GM12878 (cell line): ENCODE data around the gene NKIRAS1. TPM values are rescaled to one million over a fixed set of nuclear protein-coding genes. Genes with fewer than 3 reads are reported as not detected.
A peak's percentile ranks its signal among the peaks of the same experiment; 100 is the strongest.

Source experiments
- BACH1 ChIP-seq: fragments of 450-650 bp; IDR thresholded peaks from 2 replicates; pipeline ENCODE4 v1.6.1; 2017; ENCODE audit warnings: mild to moderate bottlenecking, borderline replicate concordance
- CREB1 ChIP-seq: IDR thresholded peaks from 2 replicates; pipeline ENCODE4 v1.6.1; 2012; ENCODE audit warnings: low read depth, mild to moderate bottlenecking, inconsistent platforms
- EED ChIP-seq: sonication (generic); IDR thresholded peaks from 2 replicates; pipeline ENCODE4 v1.6.1; 2016; ENCODE audit warnings: antibody characterized with exemption, low read depth
- EGR1 ChIP-seq, 2 experiments: IDR thresholded peaks; 1 replicate in 1 of 2; 2 replicates in 1 of 2; pipeline ENCODE4 v1.6.1; 2011 to 2012; ENCODE audit warnings: low read depth in 2 of 2, low read length in 2 of 2, borderline replicate concordance in 1 of 2, mild to moderate bottlenecking in 1 of 2, moderate library complexity in 1 of 2
- MEF2A ChIP-seq: IDR thresholded peaks from 2 replicates; pipeline ENCODE4 v1.6.1; 2011; ENCODE audit warnings: low read depth, mild to moderate bottlenecking, low read length, moderate library complexity; ENCODE audit not compliant: insufficient read depth
- NRF1 ChIP-seq: conservative IDR thresholded peaks from 2 replicates; pipeline ENCODE4 v1.6.1; 2011; ENCODE audit warnings: mild to moderate bottlenecking, low read depth, low read length, improper control_type of control experiment
- SIN3A ChIP-seq: IDR thresholded peaks from 2 replicates; pipeline ENCODE4 v1.6.1; 2012; ENCODE audit warnings: low read depth, low read length, improper control_type of control experiment
- SMAD5 ChIP-seq: IDR thresholded peaks from 2 replicates; pipeline ENCODE4 v1.6.1; 2016; ENCODE audit warnings: antibody characterized with exemption, low read depth
- SMARCA5 ChIP-seq: fragments of 450-650 bp; IDR thresholded peaks from 2 replicates; pipeline ENCODE4 v1.6.1; 2017; ENCODE audit warnings: mild to moderate bottlenecking
- TBL1XR1 ChIP-seq: IDR thresholded peaks from 2 replicates; pipeline ENCODE4 v1.6.1; 2012; ENCODE audit warnings: low read depth, low read length, improper control_type of control experiment
- ZBED1 ChIP-seq: IDR thresholded peaks from 2 replicates; pipeline ENCODE4 v1.6.1; 2016; ENCODE audit warnings: borderline replicate concordance
- polyA plus RNA-seq, 11 experiments: library from polyadenylated mRNA; depleted of rRNA in 4 of 11; unstranded in 6 of 11; stranded (reverse) in 5 of 11; fragments of >200 nt; fragmentation: Nextera tagmentation in 4 of 11; fragmentation: Illumina TruSeq in 1 of 11; extraction: Ambion mirVana in 4 of 11; extraction: Trizol in 1 of 11; gene quantifications; 1 replicate in 1 of 11; 2 replicates in 10 of 11; pipeline versions ENCODE4 v1.2.1 to v1.2.3, GENCODE V29; 2011 to 2016; ENCODE audit warnings: inconsistent platforms in 2 of 11, missing spikeins in 2 of 11, low read depth in 1 of 11
- total RNA-seq, 4 experiments: library from RNA; depleted of rRNA in 3 of 4; stranded (reverse); fragments of >200 nt in 3 of 4; fragmentation: Illumina TruSeq in 1 of 4; extraction: Trizol in 1 of 4; gene quantifications; 2 replicates each; pipeline versions ENCODE4 v1.2.1 to v1.2.3, GENCODE V29; 2013 to 2021
- TF ChIP-seq, protein P1 (sequence below): fragments of 450-650 bp; IDR thresholded peaks from 2 replicates; pipeline ENCODE4 v1.6.1; 2018; ENCODE audit warnings: borderline replicate concordance, mild to moderate bottlenecking; ENCODE audit not compliant: partially characterized antibody
- TF ChIP-seq, protein P2 (sequence below): IDR thresholded peaks from 2 replicates; pipeline ENCODE4 v1.6.1; 2012; ENCODE audit warnings: low read depth, low read length, improper control_type of control experiment
- TF ChIP-seq, protein P3 (sequence below): IDR thresholded peaks from 2 replicates; pipeline ENCODE4 v1.6.1; 2011; ENCODE audit warnings: low read depth, low read length, improper control_type of control experiment, borderline replicate concordance
- TF ChIP-seq, protein P4 (sequence below): fragments of 450-650 bp; formaldehyde crosslinking; IDR thresholded peaks from 2 replicates; pipeline ENCODE4 v1.4.0; 2022; ENCODE audit warnings: mild to moderate bottlenecking, moderate library complexity
- TF ChIP-seq, protein P5 (sequence below): fragments of 450-650 bp; IDR thresholded peaks from 2 replicates; pipeline ENCODE4 v1.6.1; 2017; ENCODE audit warnings: low read depth, mild to moderate bottlenecking, moderate library complexity

The NKIRAS1 gene
- total and polyA plus RNA-seq, 10 of the 15 experiments (the other 5 are each of a cell fraction or from before 2014, with no cell fraction given), result 7.1 to 17.9 (median 10.9) TPM

DNA sequence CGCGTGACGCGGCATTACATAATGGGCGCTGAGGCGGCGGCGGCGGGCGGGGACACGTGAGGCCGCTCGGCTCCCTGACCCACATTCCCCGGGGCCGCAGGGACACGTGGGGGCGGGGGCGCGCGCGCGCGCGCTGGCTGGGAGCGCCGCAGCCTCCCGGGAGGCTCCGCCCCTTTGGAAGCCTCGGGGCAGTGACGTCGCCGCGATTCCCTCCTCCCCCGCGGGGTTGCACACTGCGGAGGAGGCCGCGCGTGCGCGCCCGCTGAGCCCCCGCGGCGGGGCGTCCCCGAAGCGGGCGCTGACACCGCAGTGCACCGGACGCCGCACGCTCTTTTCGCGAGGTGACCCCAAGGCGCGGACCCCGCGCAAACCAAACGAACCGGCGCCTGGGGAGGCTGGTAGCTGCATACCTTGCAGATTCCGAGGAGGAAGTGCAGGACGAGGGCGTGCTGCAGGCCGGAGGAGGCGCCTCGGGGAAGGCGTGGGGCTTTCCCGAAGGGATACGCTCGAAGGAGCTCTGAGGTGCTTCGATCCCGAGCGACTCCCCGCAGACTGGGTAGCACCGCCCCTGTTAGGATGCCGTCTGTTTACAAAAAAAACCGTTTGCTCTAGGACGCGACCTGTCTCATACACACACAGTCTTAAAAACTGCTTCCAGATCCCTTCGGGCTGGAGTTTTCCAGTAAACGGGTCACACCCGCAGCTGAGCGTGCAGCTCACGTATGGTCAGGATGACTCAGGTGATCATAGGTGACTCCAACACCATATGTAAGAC lies 29.3 kb upstream of the NKIRAS1 start (continued):
- TF ChIP-seq, protein P1, sequence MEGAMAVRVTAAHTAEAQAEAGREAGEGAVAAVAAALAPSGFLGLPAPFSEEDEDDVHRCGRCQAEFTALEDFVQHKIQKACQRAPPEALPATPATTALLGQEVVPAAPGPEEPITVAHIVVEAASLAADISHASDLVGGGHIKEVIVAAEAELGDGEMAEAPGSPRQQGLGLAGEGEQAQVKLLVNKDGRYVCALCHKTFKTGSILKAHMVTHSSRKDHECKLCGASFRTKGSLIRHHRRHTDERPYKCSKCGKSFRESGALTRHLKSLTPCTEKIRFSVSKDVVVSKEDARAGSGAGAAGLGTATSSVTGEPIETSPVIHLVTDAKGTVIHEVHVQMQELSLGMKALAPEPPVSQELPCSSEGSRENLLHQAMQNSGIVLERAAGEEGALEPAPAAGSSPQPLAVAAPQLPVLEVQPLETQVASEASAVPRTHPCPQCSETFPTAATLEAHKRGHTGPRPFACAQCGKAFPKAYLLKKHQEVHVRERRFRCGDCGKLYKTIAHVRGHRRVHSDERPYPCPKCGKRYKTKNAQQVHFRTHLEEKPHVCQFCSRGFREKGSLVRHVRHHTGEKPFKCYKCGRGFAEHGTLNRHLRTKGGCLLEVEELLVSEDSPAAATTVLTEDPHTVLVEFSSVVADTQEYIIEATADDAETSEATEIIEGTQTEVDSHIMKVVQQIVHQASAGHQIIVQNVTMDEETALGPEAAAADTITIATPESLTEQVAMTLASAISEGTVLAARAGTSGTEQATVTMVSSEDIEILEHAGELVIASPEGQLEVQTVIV, result no peak
- TF ChIP-seq CREB1 (peak; percentile 93), BACH1 (peak; percentile 85), NRF1 (peak; percentile 52; the same call in 1 of the 2 replicates), ZBED1 (no peak), EED (peak; percentile 52; the same call in 1 of the 2 replicates), MEF2A (peak; percentile 32; the same call in 1 of the 2 replicates), EGR1 (IDR thresholded peaks at IDR 0.05; ENCODE audit: borderline replicate concordance in 1 of 2, low read depth in 2 of 2, low read length in 2 of 2) (peak in 1 of 2 experiments; percentile 98; a peak in 2 of 3 replicates), SIN3A (peak; percentile 57; the same call in 1 of the 2 replicates), SMARCA5 (0 out of 2 replicates have a peak, but pooled peaks have one; percentile 53), TBL1XR1 (no peak; the same call in 1 of the 2 replicates), SMAD5 (no peak)
- TF ChIP-seq, protein P2, sequence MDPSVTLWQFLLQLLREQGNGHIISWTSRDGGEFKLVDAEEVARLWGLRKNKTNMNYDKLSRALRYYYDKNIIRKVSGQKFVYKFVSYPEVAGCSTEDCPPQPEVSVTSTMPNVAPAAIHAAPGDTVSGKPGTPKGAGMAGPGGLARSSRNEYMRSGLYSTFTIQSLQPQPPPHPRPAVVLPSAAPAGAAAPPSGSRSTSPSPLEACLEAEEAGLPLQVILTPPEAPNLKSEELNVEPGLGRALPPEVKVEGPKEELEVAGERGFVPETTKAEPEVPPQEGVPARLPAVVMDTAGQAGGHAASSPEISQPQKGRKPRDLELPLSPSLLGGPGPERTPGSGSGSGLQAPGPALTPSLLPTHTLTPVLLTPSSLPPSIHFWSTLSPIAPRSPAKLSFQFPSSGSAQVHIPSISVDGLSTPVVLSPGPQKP, result no peak
- TF ChIP-seq, protein P3, sequence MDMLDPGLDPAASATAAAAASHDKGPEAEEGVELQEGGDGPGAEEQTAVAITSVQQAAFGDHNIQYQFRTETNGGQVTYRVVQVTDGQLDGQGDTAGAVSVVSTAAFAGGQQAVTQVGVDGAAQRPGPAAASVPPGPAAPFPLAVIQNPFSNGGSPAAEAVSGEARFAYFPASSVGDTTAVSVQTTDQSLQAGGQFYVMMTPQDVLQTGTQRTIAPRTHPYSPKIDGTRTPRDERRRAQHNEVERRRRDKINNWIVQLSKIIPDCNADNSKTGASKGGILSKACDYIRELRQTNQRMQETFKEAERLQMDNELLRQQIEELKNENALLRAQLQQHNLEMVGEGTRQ, result peak; percentile 80
- TF ChIP-seq, protein P4, sequence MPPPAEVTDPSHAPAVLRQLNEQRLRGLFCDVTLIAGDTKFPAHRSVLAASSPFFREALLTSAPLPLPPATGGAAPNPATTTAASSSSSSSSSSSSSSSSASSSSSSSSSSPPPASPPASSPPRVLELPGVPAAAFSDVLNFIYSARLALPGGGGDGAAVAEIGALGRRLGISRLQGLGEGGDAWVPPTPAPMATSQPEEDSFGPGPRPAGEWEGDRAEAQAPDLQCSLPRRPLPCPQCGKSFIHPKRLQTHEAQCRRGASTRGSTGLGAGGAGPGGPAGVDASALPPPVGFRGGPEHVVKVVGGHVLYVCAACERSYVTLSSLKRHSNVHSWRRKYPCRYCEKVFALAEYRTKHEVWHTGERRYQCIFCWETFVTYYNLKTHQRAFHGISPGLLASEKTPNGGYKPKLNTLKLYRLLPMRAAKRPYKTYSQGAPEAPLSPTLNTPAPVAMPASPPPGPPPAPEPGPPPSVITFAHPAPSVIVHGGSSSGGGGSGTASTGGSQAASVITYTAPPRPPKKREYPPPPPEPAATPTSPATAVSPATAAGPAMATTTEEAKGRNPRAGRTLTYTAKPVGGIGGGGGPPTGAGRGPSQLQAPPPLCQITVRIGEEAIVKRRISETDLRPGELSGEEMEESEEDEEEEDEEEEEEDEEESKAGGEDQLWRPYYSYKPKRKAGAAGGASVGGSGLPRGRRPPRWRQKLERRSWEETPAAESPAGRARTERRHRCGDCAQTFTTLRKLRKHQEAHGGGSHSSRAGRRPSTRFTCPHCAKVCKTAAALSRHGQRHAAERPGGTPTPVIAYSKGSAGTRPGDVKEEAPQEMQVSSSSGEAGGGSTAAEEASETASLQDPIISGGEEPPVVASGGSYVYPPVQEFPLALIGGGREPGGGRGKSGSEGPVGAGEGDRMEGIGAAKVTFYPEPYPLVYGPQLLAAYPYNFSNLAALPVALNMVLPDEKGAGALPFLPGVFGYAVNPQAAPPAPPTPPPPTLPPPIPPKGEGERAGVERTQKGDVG (CRISPR knock-in tag), result no peak
- TF ChIP-seq, protein P5, sequence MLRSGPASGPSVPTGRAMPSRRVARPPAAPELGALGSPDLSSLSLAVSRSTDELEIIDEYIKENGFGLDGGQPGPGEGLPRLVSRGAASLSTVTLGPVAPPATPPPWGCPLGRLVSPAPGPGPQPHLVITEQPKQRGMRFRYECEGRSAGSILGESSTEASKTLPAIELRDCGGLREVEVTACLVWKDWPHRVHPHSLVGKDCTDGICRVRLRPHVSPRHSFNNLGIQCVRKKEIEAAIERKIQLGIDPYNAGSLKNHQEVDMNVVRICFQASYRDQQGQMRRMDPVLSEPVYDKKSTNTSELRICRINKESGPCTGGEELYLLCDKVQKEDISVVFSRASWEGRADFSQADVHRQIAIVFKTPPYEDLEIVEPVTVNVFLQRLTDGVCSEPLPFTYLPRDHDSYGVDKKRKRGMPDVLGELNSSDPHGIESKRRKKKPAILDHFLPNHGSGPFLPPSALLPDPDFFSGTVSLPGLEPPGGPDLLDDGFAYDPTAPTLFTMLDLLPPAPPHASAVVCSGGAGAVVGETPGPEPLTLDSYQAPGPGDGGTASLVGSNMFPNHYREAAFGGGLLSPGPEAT, result peak; percentile 84
